Panc1 (cell line): ENCODE results near the gene BNIP2. TPM values are rescaled to one million over a fixed set of nuclear protein-coding genes. Genes with fewer than 3 reads are reported as not detected.

Experiments used
- ATAC-seq: fragments of 200-7000 bp; cut with Tn5 transposase; 2 replicates; pipeline ENCODE4 v1.9.1; 2020; ENCODE audit warnings: mild to moderate bottlenecking, moderate library complexity
- BruUV-seq: library from RNA; stranded (reverse); fragments of 400-500 nt; replicated peaks from 2 replicates; lab custom pipeline; 2021; lab: Mats Ljungman, UMichigan
- CTCF ChIA-PET: fragments of 300-600 bp; sonication (Branson Sonifier 250); formaldehyde crosslinking; loops from one replicate; lab custom pipeline; 2022; ENCODE audit warnings: antibody characterized with exemption; lab: Charles Lee
- POLR2A ChIA-PET: fragments of 300-600 bp; sonication (Branson Sonifier 250); formaldehyde crosslinking; loops from one replicate; lab custom pipeline; 2022; ENCODE audit warnings: antibody characterized with exemption; lab: Charles Lee
- DNase-seq: peaks from one replicate; pipeline ENCODE4 v3.0.0-alpha.2; 2010; ENCODE audit warnings: low read depth, low spot score
- H3K27ac ChIP-seq: 2 replicates; pipeline ENCODE4 v1.5.1; 2011; ENCODE audit warnings: mild to moderate bottlenecking, low read length, inconsistent platforms
- H3K27me3 ChIP-seq: fragments of 200-500 bp; sonication (Bioruptor generic); 2 replicates; pipeline ENCODE4 v1.6.0; 2014; ENCODE audit warnings: low read length, inconsistent platforms; ENCODE audit not compliant: control insufficient read depth, insufficient read depth
- H3K36me3 ChIP-seq: fragments of 200-500 bp; sonication (Bioruptor generic); 2 replicates; pipeline ENCODE4 v1.5.1; 2014; ENCODE audit warnings: inconsistent platforms, mild to moderate bottlenecking, low read length, moderate library complexity; ENCODE audit not compliant: control insufficient read depth, insufficient read depth
- H3K4me1 ChIP-seq: 2 replicates; pipeline ENCODE4 v1.5.1; 2011; ENCODE audit warnings: inconsistent platforms, mild to moderate bottlenecking, low read length, moderate library complexity; ENCODE audit not compliant: control insufficient read depth, insufficient read depth
- H3K4me3 ChIP-seq, 2 experiments: 2 replicates each; pipeline ENCODE4 v1.5.1; 2011 to 2012; ENCODE audit warnings: low read depth in 2 of 2, low read length in 2 of 2, mild to moderate bottlenecking in 2 of 2, inconsistent platforms in 1 of 2, moderate library complexity in 1 of 2
- H3K9me3 ChIP-seq: fragments of 200-500 bp; sonication (Bioruptor generic); 2 replicates; pipeline ENCODE4 v1.5.1; 2014; ENCODE audit warnings: low read depth, mild to moderate bottlenecking, inconsistent platforms, low read length, moderate library complexity; ENCODE audit not compliant: control insufficient read depth, insufficient read depth
- CTCF ChIP-seq: fragments of 450-650 bp; IDR thresholded peaks from 2 replicates; pipeline ENCODE4 v1.5.1; 2017; ENCODE audit warnings: mild to moderate bottlenecking
- POLR2AphosphoS5 ChIP-seq: IDR thresholded peaks from 2 replicates; pipeline ENCODE4 v1.6.1; 2012; ENCODE audit warnings: mild to moderate bottlenecking, low read depth, low read length, moderate library complexity
- REST ChIP-seq, 2 experiments: IDR thresholded peaks; 2 replicates each; pipeline ENCODE4 v1.6.1; 2011 to 2012; ENCODE audit warnings: low read depth in 2 of 2, control low read depth in 1 of 2, low read length in 1 of 2, mild to moderate bottlenecking in 1 of 2, moderate library complexity in 1 of 2; ENCODE audit not compliant: insufficient read depth in 1 of 2
- SIN3A ChIP-seq: IDR thresholded peaks from 2 replicates; pipeline ENCODE4 v1.6.1; 2012; ENCODE audit warnings: low read depth, mild to moderate bottlenecking, low read length, moderate library complexity, borderline replicate concordance; ENCODE audit not compliant: insufficient read depth
- TCF7L2 ChIP-seq: IDR thresholded peaks from 2 replicates; pipeline ENCODE4 v1.6.1; 2011; ENCODE audit warnings: mild to moderate bottlenecking, low read depth, low read length, inconsistent platforms
- in situ Hi-C: cut with HindIII; loops from 2 replicates; pipeline ENCODE4 v1.10.0; 2016; ENCODE audit warnings: low sequenced_read_pairs, low pct_unique_long_range_greater_than_20kb
- intact Hi-C: fragments of 100-400 bp; cut with micrococcal nuclease; formaldehyde crosslinking; loops from one replicate; pipeline ENCODE4 v1.10.0; 2022; ENCODE audit not compliant: unreplicated experiment
- total RNA-seq: library from RNA; stranded (reverse); gene quantifications from one replicate; pipeline ENCODE4 v1.2.1, GENCODE V29; 2021; ENCODE audit not compliant: unreplicated experiment

BNIP2 gene
- total RNA-seq, 1 experiment from 2014 or later: 70.7 TPM

GRCh38 chr15:59674361-59674877 lies 14.7 kb downstream of the BNIP2 start:
- no peaks in the 10 kb centered on the region for H3K27me3 ChIP-seq
- H3K4me1 ChIP-seq: no peaks in the 10 kb centered on the region
- in situ Hi-C loops (no loop called here), intact Hi-C loops (no loop called here)
- no peak overlapping the region for H3K27ac ChIP-seq
- CTCF ChIA-PET: no interaction called here
- DNase-seq (no peak), ATAC-seq (no peak)
- no peak overlapping the region for H3K4me3 ChIP-seq
- POLR2A ChIA-PET: no interaction called here
- no TSS peak for BruUV-seq
- TF ChIP-seq REST (IDR thresholded peaks at IDR 0.05; ENCODE audit: insufficient read depth in 1 of 2, low read depth in 2 of 2, low read length in 1 of 2) (no peak), POLR2AphosphoS5 (no peak), TCF7L2 (no peak), CTCF (no peak), SIN3A (no peak)
- H3K9me3 ChIP-seq: no peaks in the 10 kb centered on the region
- H3K36me3 ChIP-seq: peaks cover 47% of the 10 kb centered on the region

- no peak overlapping the region for H3K27ac ChIP-seq
- DNase-seq: no peak
- in situ Hi-C loops (no loop called here), intact Hi-C loops (no loop called here)
- BruUV-seq: no TSS peak
- H3K27me3 ChIP-seq: no peaks in the 10 kb centered on the region
- no peak overlapping the region for H3K4me3 ChIP-seq
- ATAC-seq: no peak
- H3K9me3 ChIP-seq: no peaks in the 10 kb centered on the region
- peaks cover 36% of the 10 kb centered on the region for H3K36me3 ChIP-seq
- TF ChIP-seq POLR2AphosphoS5 (no peak), CTCF (no peak), SIN3A (no peak), TCF7L2 (no peak)
- ChIA-PET CTCF (no interaction called here), POLR2A (no interaction called here)
- H3K4me1 ChIP-seq: no peaks in the 10 kb centered on the region
Observed at GRCh38 chr15:59668556-59668955, 20.6 kb downstream of the BNIP2 start.
